ENCODE data around the gene LENG1.

DNA sequence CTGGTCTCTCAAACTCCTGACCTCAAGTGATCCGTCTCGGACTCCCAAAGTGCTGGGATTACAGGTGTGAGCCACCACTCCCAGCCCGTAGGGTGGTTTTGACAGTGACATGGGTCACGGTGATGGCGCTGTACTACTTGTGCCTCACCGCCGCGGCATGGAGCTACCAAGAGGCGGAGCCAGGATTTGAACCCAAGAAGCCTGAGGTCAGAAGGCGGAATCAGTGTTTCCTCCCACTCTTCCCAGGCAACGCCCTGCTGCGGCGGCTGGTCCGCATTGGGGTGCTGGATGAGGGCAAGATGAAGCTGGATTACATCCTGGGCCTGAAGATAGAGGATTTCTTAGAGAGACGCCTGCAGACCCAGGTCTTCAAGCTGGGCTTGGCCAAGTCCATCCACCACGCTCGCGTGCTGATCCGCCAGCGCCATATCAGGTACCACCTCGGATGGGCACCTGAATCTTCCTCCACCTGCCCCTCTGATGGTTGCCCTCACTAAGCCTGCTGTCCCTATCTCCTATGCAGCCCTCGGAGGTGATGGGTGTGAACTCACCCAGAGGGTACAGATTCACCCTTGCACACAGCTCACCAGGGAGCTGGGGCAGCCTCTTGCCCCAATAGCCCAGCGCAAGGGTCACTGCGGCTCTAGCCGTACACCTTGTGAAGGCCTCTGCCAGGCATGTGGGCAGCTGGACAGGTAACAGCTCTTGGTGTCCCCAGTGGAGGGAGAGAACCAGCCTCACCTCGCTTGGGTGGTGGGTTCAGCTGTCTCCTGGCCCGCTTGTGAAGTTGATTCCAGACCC, 46.7 kb upstream of the LENG1 start:
- TF ChIP-seq, protein P1, sequence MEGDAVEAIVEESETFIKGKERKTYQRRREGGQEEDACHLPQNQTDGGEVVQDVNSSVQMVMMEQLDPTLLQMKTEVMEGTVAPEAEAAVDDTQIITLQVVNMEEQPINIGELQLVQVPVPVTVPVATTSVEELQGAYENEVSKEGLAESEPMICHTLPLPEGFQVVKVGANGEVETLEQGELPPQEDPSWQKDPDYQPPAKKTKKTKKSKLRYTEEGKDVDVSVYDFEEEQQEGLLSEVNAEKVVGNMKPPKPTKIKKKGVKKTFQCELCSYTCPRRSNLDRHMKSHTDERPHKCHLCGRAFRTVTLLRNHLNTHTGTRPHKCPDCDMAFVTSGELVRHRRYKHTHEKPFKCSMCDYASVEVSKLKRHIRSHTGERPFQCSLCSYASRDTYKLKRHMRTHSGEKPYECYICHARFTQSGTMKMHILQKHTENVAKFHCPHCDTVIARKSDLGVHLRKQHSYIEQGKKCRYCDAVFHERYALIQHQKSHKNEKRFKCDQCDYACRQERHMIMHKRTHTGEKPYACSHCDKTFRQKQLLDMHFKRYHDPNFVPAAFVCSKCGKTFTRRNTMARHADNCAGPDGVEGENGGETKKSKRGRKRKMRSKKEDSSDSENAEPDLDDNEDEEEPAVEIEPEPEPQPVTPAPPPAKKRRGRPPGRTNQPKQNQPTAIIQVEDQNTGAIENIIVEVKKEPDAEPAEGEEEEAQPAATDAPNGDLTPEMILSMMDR (IDR thresholded peaks at IDR 0.05; ENCODE audit: insufficient read depth, low read length): no peak
- no peak for TF ChIP-seq POLR2AphosphoS5 (IDR thresholded peaks at IDR 0.05; ENCODE audit: low read depth)
- TF ChIP-seq GABPA (IDR thresholded peaks at IDR 0.05; ENCODE audit: low read depth): no peak
- TF ChIP-seq SPI1 (IDR thresholded peaks at IDR 0.05; ENCODE audit: borderline replicate concordance, low read depth): no peak
- TF ChIP-seq, protein P2, sequence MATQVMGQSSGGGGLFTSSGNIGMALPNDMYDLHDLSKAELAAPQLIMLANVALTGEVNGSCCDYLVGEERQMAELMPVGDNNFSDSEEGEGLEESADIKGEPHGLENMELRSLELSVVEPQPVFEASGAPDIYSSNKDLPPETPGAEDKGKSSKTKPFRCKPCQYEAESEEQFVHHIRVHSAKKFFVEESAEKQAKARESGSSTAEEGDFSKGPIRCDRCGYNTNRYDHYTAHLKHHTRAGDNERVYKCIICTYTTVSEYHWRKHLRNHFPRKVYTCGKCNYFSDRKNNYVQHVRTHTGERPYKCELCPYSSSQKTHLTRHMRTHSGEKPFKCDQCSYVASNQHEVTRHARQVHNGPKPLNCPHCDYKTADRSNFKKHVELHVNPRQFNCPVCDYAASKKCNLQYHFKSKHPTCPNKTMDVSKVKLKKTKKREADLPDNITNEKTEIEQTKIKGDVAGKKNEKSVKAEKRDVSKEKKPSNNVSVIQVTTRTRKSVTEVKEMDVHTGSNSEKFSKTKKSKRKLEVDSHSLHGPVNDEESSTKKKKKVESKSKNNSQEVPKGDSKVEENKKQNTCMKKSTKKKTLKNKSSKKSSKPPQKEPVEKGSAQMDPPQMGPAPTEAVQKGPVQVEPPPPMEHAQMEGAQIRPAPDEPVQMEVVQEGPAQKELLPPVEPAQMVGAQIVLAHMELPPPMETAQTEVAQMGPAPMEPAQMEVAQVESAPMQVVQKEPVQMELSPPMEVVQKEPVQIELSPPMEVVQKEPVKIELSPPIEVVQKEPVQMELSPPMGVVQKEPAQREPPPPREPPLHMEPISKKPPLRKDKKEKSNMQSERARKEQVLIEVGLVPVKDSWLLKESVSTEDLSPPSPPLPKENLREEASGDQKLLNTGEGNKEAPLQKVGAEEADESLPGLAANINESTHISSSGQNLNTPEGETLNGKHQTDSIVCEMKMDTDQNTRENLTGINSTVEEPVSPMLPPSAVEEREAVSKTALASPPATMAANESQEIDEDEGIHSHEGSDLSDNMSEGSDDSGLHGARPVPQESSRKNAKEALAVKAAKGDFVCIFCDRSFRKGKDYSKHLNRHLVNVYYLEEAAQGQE (IDR thresholded peaks at IDR 0.05; ENCODE audit: insufficient replicate concordance, low read depth): no peak

Measured in HL-60 (cell line).